BE2C (cell line): ENCODE results near the gene AHRR.
A peak's percentile ranks its signal among the peaks of the same experiment; 100 is the strongest.
"Not testable (repeated sequence)": the region's sequence is repeated elsewhere in the genome, so short reads cannot be mapped to it uniquely, and the experiment has no call there.

Experiments
- DNase-seq: peaks from one replicate; pipeline ENCODE4 v3.0.0-alpha.2; 2020
- H3K27me3 ChIP-seq: fragments of 250-450 bp; sonication (Bioruptor Pico); 2 replicates; pipeline ENCODE4 v1.5.1; 2020; ENCODE audit warnings: mild to moderate bottlenecking
- H3K36me3 ChIP-seq: fragments of 250-450 bp; sonication (Bioruptor Pico); 2 replicates; pipeline ENCODE4 v1.5.1; 2020; ENCODE audit warnings: mild to moderate bottlenecking
- H3K4me1 ChIP-seq: fragments of 250-450 bp; sonication (Bioruptor Pico); 2 replicates; pipeline ENCODE4 v1.5.1; 2020
- H3K4me3 ChIP-seq: 2 replicates; pipeline ENCODE4 v1.5.1; 2011; ENCODE audit warnings: low read depth, low read length
- H3K9me3 ChIP-seq: fragments of 250-450 bp; sonication (Bioruptor Pico); 2 replicates; pipeline ENCODE4 v1.5.1; 2020
- CTCF ChIP-seq: IDR thresholded peaks from 2 replicates; pipeline ENCODE4 v1.5.1; 2012; ENCODE audit warnings: mild to moderate bottlenecking, low read depth, low read length

The AHRR gene

DNA sequence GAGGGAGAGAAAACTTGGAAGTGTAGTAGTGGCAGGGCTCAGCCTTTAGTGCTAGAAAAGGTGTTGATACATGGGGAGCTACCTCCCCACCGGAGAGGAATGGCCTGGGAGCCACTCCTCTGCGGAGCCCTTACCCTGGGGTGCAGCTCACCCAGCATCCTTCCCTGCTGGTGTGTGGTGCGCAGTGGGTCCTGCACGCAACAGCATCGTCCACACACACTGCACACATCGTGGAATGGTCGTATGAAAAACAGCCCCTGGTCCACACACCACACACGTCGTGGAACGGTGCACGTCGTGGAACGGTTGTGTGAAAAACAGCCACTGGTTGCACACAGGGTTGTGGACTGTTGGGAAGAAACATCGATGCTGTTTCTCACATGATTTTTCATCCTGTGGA is 16.1 kb upstream of the AHRR start:
- H3K4me1 ChIP-seq, result no peaks in the 10 kb centered on the region; the same call in 1 of the 2 replicates
- no peak for TF ChIP-seq CTCF

GRCh38 chr5:306011-306805 is 15.3 kb upstream of the AHRR start:
- Histone ChIP-seq H3K4me1 (no peaks in the 10 kb centered on the region; the same call in 1 of the 2 replicates), H3K27me3 (no peaks in the 10 kb centered on the region), H3K36me3 (peaks cover 28% of the 10 kb centered on the region), H3K4me3 (no peak overlapping the region), H3K9me3 (no peaks in the 10 kb centered on the region)
- no peak for DNase-seq
- TF ChIP-seq CTCF, result no peak

More for the DNA sequence above, 16.1 kb upstream of the AHRR start:
- no peak overlapping the region for H3K4me3 ChIP-seq
- peaks cover 28% of the 10 kb centered on the region for H3K36me3 ChIP-seq
- no peaks in the 10 kb centered on the region for H3K9me3 ChIP-seq
- H3K27me3 ChIP-seq, result no peaks in the 10 kb centered on the region
- no peak for DNase-seq

DNA sequence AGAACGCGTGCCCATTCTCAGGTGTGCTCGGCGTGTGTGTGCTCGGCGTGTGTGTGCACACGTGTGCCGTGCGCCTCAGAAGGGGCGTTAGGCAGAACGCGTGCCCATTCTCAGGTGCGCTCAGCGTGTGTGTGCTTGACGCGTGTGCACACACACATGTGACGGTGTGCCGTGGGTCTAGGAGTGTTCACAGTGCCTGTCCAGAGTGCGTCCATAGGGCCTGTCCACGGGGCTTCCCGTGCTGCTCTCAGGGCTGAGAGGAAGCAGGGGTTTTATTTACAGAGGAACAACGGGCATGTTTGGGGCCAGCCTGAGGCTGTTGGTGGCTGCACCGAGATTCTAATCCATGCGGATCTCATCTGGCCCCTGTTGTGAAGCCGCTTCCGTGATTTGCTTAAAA is 14.2 kb upstream of the AHRR start:
- Histone ChIP-seq H3K36me3 (peaks cover 28% of the 10 kb centered on the region), H3K4me1 (no peaks in the 10 kb centered on the region; the same call in 1 of the 2 replicates), H3K9me3 (no peaks in the 10 kb centered on the region), H3K27me3 (no peaks in the 10 kb centered on the region), H3K4me3 (no peak overlapping the region)
- no peak for DNase-seq
- TF ChIP-seq CTCF, result no peak

GRCh38 chr5:307794-308579 is 13.5 kb upstream of the AHRR start:
- peaks cover 28% of the 10 kb centered on the region for H3K36me3 ChIP-seq
- H3K27me3 ChIP-seq, result no peaks in the 10 kb centered on the region
- DNase-seq, result no peak
- H3K9me3 ChIP-seq, result no peaks in the 10 kb centered on the region
- TF ChIP-seq CTCF, result no peak
- no peaks in the 10 kb centered on the region; the same call in 1 of the 2 replicates for H3K4me1 ChIP-seq
- no peak overlapping the region for H3K4me3 ChIP-seq

DNA sequence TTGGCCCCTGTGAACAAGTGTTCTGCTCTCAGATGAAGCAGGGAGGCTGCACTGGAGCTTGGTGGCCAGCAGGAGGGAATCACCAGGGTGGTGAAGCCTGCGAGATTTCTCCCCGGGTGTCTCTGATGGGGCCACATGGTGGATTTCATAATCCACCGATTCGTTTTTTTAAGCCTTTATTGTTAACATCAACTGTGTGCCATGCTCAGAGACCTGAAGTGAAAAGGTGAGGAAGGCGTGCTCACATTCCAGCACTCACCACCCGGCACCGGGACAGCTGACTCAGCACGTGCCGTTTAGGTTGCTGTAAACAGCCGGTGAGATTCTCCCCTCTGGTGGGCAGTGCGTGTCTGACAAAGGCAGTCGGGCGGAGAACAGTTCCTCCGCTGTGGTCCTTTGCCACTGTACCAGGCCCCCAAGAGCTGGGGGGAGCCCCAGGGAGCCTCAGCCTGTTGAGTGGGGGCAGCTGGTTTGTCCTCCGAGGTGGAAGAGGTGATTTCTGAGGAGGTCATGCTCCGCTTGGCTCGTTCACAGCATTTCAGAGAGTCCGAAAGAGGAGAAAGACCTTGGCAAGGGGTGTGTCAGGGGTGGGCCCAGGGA is 12.7 kb upstream of the AHRR start:
- Histone ChIP-seq H3K9me3 (no peaks in the 10 kb centered on the region), H3K4me1 (no peaks in the 10 kb centered on the region; the same call in 1 of the 2 replicates), H3K27me3 (no peaks in the 10 kb centered on the region), H3K36me3 (peaks cover 31% of the 10 kb centered on the region), H3K4me3 (no peak overlapping the region)
- DNase-seq, result no peak
- TF ChIP-seq CTCF, result 0 out of 2 replicates have a peak, but pooled peaks have one; percentile 12

- H3K36me3 ChIP-seq, result peaks cover 37% of the 10 kb centered on the region
- H3K9me3 ChIP-seq, DNase-seq, H3K4me1 ChIP-seq, H3K27me3 ChIP-seq, H3K4me3 ChIP-seq: not testable (repeated sequence)
These were observed 11.7 kb upstream of the AHRR start for GRCh38 chr5:309831-310230.
